ENCODE results near the gene SNAI1. TPM values are rescaled to one million over a fixed set of nuclear protein-coding genes. Genes with fewer than 3 reads are reported as not detected.
"Not testable (repeated sequence)": the region's sequence is repeated elsewhere in the genome, so short reads cannot be mapped to it uniquely, and the experiment has no call there.

The SNAI1 gene
- polyA plus RNA-seq, 3 donors, result 9.9 to 10.7 (median 10.2) TPM

GRCh38 chr20:50011597-50011996 is 28.8 kb downstream of the SNAI1 start:
- DNase-seq (ENCODE audit: low read depth in 3 of 3, low spot score in 2 of 3), result not testable (repeated sequence)

- no peak for DNase-seq (ENCODE audit: low read depth in 3 of 3, low spot score in 2 of 3)
These were observed 29.8 kb downstream of the SNAI1 start for GRCh38 chr20:50012282-50013263.

GRCh38 chr20:50013976-50014375 is 31.2 kb downstream of the SNAI1 start:
- no peak for DNase-seq (ENCODE audit: low read depth in 3 of 3, low spot score in 2 of 3)

GRCh38 chr20:50014570-50015562 is 32.1 kb downstream of the SNAI1 start:
- DNase-seq (ENCODE audit: low read depth in 3 of 3, low spot score in 2 of 3), result peak in 1 of 3 donors; percentile 55

- no peak for DNase-seq (ENCODE audit: low read depth in 3 of 3, low spot score in 2 of 3)
These were observed 32.8 kb downstream of the SNAI1 start for GRCh38 chr20:50015636-50015992.

GRCh38 chr20:50015993-50016770 is 33.4 kb downstream of the SNAI1 start:
- DNase-seq (ENCODE audit: low read depth in 3 of 3, low spot score in 2 of 3), result peak; percentile 23 to 56 (median 41)

- no peak for DNase-seq (ENCODE audit: low read depth in 3 of 3, low spot score in 2 of 3)
These were observed 34.4 kb downstream of the SNAI1 start for GRCh38 chr20:50017160-50017559.

GRCh38 chr20:50017576-50018248 is 34.9 kb downstream of the SNAI1 start:
- DNase-seq (ENCODE audit: low read depth in 3 of 3, low spot score in 2 of 3), result no peak

GRCh38 chr20:50019466-50020256 is 36.9 kb downstream of the SNAI1 start:
- no peak for DNase-seq (ENCODE audit: low read depth in 3 of 3, low spot score in 2 of 3)

GRCh38 chr20:50020288-50020687 is 37.5 kb downstream of the SNAI1 start:
- no peak for DNase-seq (ENCODE audit: low read depth in 3 of 3, low spot score in 2 of 3)

- DNase-seq (ENCODE audit: low read depth in 3 of 3, low spot score in 2 of 3), result no peak
These were observed 39.9 kb downstream of the SNAI1 start for GRCh38 chr20:50022676-50023075.

GRCh38 chr20:50023116-50023805 is 40.5 kb downstream of the SNAI1 start:
- no peak for DNase-seq (ENCODE audit: low read depth in 3 of 3, low spot score in 2 of 3)

- no peak for DNase-seq (ENCODE audit: low read depth in 3 of 3, low spot score in 2 of 3)
These were observed 44.2 kb downstream of the SNAI1 start for GRCh38 chr20:50026746-50027575.

GRCh38 chr20:50027611-50028105 is 44.9 kb downstream of the SNAI1 start:
- no peak for DNase-seq (ENCODE audit: low read depth in 3 of 3, low spot score in 2 of 3)

- DNase-seq (ENCODE audit: low read depth in 3 of 3, low spot score in 2 of 3), result no peak
These were observed 46.4 kb downstream of the SNAI1 start for GRCh38 chr20:50029083-50029696.

- DNase-seq (ENCODE audit: low read depth in 3 of 3, low spot score in 2 of 3), result no peak
These were observed 47.1 kb downstream of the SNAI1 start for GRCh38 chr20:50029697-50030461.

Measured in right renal cortex interstitium (tissue), 3 donors.